GM18517 (cell line): ENCODE measurements around the gene NTM.

Experiments used
- ATAC-seq: cut with Tn5 transposase; IDR thresholded peaks from one replicate; pipeline ENCODE4 v1.9.1; 2021; ENCODE audit warnings: mild to moderate bottlenecking, moderate library complexity; ENCODE audit not compliant: unreplicated experiment

Gene NTM

GRCh38 chr11:131681920-131682319, 311.5 kb downstream of the NTM start:
- no peak for ATAC-seq

GRCh38 chr11:131682373-131683015, 312.1 kb downstream of the NTM start:
- no peak for ATAC-seq

- no peak for ATAC-seq
These were observed 312.7 kb downstream of the NTM start for GRCh38 chr11:131683131-131683530.

- no peak for ATAC-seq
These were observed 313.3 kb downstream of the NTM start for GRCh38 chr11:131683666-131684065.

- no peak for ATAC-seq
These were observed 314.0 kb downstream of the NTM start for GRCh38 chr11:131684111-131685060.

GRCh38 chr11:131685206-131685605, 314.8 kb downstream of the NTM start:
- no peak for ATAC-seq

DNA sequence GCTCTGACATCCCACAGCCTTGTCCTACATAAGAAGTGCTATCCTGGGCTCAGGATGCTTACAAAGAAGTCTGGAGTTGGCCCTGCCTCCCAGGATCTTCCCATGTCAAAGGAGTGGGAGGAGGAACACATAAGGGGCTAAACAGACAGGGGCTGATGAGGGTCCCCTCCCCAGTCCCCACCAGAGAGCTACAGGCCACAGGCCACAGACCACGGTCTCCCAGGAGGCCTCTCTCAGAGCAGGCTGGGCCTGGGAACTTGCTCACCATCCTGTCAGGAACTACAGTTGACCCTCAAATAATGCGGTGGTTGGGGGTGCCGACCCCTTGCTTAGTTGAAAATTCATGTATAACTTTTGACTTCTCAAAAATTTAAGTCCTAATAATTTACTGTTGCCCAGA, 315.5 kb downstream of the NTM start:
- no peak for ATAC-seq

GRCh38 chr11:131686836-131687235, 316.4 kb downstream of the NTM start:
- no peak for ATAC-seq

- no peak for ATAC-seq
These were observed 317.1 kb downstream of the NTM start for GRCh38 chr11:131687291-131688047.

GRCh38 chr11:131688048-131688693, 317.8 kb downstream of the NTM start:
- ATAC-seq: no peak

- ATAC-seq: no peak
These were observed 318.9 kb downstream of the NTM start for GRCh38 chr11:131689049-131689925.

- ATAC-seq: no peak
These were observed 319.9 kb downstream of the NTM start for GRCh38 chr11:131690362-131690761.

- no peak for ATAC-seq
These were observed 320.4 kb downstream of the NTM start for GRCh38 chr11:131690776-131691175.

- no peak for ATAC-seq
These were observed 321.0 kb downstream of the NTM start for GRCh38 chr11:131691181-131692041.

- no peak for ATAC-seq
These were observed 321.7 kb downstream of the NTM start for GRCh38 chr11:131692151-131692550.

DNA sequence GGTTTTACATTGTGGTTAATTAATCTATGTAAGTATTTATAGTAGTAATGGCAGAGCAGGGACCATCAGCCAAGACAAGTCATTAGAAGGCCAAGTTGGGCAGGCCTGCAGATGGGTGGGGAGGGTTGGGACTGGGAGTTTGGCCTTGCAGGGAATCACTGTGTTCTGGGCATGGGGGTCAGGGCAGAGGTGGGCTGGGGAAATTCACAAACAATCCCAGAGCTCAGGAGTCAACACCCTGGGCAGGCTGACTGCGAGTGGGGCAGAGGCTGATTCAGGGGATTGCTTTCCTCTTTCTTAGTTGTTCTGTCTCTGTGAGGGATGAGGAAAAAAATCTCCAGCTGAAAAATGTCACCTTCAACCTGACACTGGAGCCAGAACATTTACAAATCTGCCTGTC, 322.5 kb downstream of the NTM start:
- no peak for ATAC-seq

DNA sequence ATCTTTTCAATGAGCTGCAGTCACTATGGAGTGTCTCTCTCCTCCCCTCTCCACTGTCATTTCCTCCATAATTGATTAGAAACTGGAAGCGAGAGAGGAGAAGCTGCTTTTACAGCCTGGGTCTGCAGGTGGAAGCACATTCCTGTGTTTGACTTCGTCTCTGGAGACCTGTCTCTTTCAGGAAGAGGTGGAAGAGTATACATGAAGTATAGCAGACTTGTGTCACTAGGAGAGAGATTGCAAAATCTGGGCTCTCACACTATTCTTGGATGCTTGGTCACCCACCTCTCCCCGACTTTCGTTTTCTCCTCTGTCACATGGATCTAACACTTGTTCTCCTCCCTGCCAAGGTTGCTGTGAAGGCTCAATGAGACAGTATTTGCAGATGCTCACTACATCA, 323.3 kb downstream of the NTM start:
- ATAC-seq: no peak

- ATAC-seq: peak; percentile 79
These were observed 324.4 kb downstream of the NTM start for GRCh38 chr11:131694526-131695424.
